Measurements from ENCODE around the gene BOC. TPM values are rescaled to one million over a fixed set of nuclear protein-coding genes. Genes with fewer than 3 reads are reported as not detected.
"Not testable (repeated sequence)": the region's sequence is repeated elsewhere in the genome, so short reads cannot be mapped to it uniquely, and the experiment has no call there.

The BOC gene
- total and polyA plus RNA-seq, 9 donors, result 28.6 to 98.5 (median 58.0) TPM

DNA sequence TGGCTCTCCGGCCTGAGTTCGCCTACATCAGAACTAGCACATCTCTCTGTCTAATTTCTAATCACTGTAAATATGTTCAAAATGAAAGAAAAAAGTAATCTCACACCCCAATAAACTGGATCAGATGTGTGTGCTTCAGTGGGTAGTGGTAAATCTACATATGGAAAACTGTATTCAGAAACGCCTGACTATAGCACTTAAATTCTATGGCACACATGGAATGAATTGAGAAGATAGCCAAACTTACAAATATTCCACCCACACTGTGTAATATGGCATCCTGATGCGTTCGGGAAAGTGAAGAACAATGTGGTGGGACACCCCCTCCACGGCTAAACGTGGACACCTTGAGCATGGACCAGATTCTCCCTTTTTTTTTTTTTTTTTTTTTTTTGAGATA is 40.6 kb upstream of the BOC start:
- peaks cover 7% of the 10 kb centered on the region for H3K4me1 ChIP-seq (ENCODE audit: insufficient read depth)
- no peaks in the 10 kb centered on the region for H3K27me3 ChIP-seq
- intact Hi-C loops (cut with DNase I), result no loop called here
- H3K36me3 ChIP-seq, result no peaks in the 10 kb centered on the region
- H3K27ac ChIP-seq, result no peak overlapping the region
- no peaks in the 10 kb centered on the region for H3K9me3 ChIP-seq
- no peak overlapping the region for H3K4me3 ChIP-seq
- TF ChIP-seq EP300 (IDR thresholded peaks at IDR 0.05), result no peak
- 94% methylated on average over 7 of the region's 7 CpGs for whole genome bisulfite sequencing, 3 donors
- DNase-seq, result no peak

DNA sequence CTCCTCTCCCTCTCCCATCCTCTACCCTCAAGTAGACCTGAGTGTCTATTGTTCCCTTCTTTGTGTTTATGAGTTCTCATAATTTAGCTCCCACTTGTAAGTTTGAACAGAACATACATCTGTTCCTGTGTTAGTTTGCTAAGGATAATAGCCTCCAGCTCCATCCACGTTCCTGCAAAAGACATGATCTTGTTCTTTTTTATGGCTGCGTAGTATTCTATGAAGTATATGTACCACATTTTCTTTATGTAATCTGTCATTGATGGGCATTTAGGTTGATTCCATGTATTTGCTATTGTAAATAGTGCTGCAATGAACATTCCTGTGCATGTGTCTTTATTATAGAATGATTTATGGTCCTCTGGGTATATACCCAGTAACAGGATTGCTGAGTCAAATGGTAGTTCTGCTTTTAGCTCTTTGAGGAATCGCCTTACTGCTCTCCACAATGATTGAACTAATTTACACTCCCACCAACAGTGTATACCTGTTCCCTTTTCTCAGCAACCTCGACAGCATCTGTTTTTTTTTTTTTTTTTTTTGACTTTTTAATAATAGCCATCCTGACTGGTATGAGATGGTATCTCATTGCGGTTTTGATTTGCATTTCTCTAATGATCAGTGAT is 39.6 kb upstream of the BOC start:
- 93 to 96% (median 95%) methylated on average over 5 of the region's 5 CpGs for WGBS, 3 donors
- intact Hi-C loops (cut with DNase I); H3K27ac ChIP-seq; H3K27me3 ChIP-seq; H3K4me3 ChIP-seq; H3K36me3 ChIP-seq; H3K4me1 ChIP-seq (ENCODE audit: insufficient read depth); H3K9me3 ChIP-seq; DNase-seq: not testable (repeated sequence)

DNA sequence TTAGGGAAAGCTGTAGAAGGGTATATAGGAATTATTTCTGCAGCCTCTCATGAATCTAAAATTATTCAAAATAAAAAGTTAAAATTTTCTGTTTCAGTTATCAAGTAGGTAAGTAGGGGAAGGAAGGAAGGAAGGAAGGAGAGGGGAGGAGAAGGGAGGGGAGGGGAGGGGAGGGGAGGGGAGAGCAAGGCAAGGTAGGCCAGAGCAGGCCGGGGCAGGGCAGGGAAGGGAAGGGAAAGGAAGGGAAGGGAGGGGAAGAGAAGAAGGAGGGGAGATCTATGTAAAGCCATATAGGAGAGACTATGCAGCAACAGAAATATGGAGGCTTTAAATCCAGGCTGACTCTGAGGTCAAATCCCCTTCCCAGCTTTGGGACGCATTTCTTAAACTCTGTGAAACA is 38.3 kb upstream of the BOC start:
- Histone ChIP-seq H3K27me3 (no peaks in the 10 kb centered on the region), H3K9me3 (no peaks in the 10 kb centered on the region), H3K36me3 (no peaks in the 10 kb centered on the region), H3K4me3 (no peak overlapping the region), H3K27ac (no peak overlapping the region), H3K4me1 (ENCODE audit: insufficient read depth) (peaks cover 2% of the 10 kb centered on the region)
- intact Hi-C loops (cut with DNase I), result no loop called here
- WGBS, 3 donors, result 75 to 99% (median 95%) methylated on average over 2 of the region's 2 CpGs
- TF ChIP-seq EP300 (IDR thresholded peaks at IDR 0.05) (no peak), POLR2A (IDR thresholded peaks at IDR 0.05) (no peak)
- TF ChIP-seq, protein P1, sequence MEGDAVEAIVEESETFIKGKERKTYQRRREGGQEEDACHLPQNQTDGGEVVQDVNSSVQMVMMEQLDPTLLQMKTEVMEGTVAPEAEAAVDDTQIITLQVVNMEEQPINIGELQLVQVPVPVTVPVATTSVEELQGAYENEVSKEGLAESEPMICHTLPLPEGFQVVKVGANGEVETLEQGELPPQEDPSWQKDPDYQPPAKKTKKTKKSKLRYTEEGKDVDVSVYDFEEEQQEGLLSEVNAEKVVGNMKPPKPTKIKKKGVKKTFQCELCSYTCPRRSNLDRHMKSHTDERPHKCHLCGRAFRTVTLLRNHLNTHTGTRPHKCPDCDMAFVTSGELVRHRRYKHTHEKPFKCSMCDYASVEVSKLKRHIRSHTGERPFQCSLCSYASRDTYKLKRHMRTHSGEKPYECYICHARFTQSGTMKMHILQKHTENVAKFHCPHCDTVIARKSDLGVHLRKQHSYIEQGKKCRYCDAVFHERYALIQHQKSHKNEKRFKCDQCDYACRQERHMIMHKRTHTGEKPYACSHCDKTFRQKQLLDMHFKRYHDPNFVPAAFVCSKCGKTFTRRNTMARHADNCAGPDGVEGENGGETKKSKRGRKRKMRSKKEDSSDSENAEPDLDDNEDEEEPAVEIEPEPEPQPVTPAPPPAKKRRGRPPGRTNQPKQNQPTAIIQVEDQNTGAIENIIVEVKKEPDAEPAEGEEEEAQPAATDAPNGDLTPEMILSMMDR (IDR thresholded peaks at IDR 0.05), result no peak
- DNase-seq, result no peak

DNA sequence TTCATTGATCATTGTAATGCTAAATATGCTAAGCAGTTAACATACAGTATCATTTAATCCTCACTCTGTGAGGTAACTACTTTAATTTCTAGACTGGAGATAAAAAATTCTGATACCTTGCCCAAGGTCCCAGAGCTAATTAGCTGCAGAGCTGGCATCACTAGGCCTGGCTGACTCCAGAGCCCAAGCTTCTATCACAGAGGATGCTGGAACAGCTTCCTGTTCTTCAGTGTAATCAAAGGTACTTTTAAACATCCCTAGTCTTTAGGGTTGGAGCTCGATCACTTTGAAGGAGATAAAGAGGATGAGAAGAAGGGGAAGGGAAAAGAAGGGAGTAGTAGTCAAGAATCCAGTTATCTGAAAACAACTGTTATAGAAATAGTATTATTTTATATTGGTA is 37.1 kb upstream of the BOC start:
- 15 to 47% (median 31%) methylated on average over 1 of the region's 1 CpG for WGBS, 3 donors
- Histone ChIP-seq H3K4me3 (no peak overlapping the region), H3K27ac (no peak overlapping the region), H3K36me3 (no peaks in the 10 kb centered on the region), H3K4me1 (ENCODE audit: insufficient read depth) (peaks cover 2% of the 10 kb centered on the region), H3K27me3 (no peaks in the 10 kb centered on the region), H3K9me3 (no peaks in the 10 kb centered on the region)
- no peak for TF ChIP-seq POLR2A (IDR thresholded peaks at IDR 0.05)
- no peak for TF ChIP-seq EP300 (IDR thresholded peaks at IDR 0.05)
- TF ChIP-seq, protein P1 (IDR thresholded peaks at IDR 0.05), result no peak
- no peak for DNase-seq
- intact Hi-C loops (cut with DNase I), result no loop called here

DNA sequence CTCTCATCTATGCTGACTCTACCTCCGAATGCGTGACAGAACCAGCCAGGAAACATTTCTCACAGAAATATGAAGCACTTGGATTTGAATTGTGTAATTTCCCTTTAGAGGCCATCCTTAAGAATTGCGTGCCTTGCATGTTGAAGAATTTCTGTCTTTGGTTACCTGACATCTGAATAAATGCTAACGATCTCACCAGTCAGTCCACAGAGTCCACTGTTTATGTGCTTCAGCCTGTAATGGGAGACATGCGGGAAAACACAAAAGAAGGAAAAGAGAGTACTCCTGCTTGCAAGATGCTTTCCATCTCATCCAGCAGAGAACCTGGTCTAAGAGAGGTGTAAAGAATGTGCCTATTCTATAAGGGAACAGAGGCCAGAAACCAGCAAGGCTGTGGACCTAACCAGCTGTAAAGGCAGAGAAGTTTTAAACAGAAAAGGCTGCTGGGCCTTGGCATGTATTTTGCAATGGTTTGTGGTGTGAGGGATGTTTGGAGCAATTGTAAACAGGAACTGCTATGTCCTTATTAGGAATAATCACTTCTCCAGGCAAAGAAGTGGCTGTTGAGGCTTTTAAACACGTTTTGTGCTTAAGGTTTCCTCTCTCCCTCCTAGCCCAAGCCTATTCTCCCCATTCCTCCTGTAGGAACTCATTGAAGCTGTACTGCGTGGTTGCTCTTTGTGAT is 36.4 kb upstream of the BOC start:
- DNase-seq, result peak in 2 of 5 donors; percentile 25 to 34
- intact Hi-C loops (cut with DNase I), result no loop called here
- Histone ChIP-seq H3K4me3 (no peak overlapping the region), H3K27ac (no peak overlapping the region), H3K4me1 (ENCODE audit: insufficient read depth) (peaks cover 2% of the 10 kb centered on the region), H3K27me3 (no peaks in the 10 kb centered on the region), H3K9me3 (no peaks in the 10 kb centered on the region), H3K36me3 (no peaks in the 10 kb centered on the region)
- 41 to 58% (median 56%) methylated on average over 7 of the region's 7 CpGs for WGBS, 3 donors
- TF ChIP-seq, protein P1 (IDR thresholded peaks at IDR 0.05), result no peak
- no peak for TF ChIP-seq EP300 (IDR thresholded peaks at IDR 0.05)
- TF ChIP-seq POLR2A (IDR thresholded peaks at IDR 0.05), result no peak
